Endometrial microvascular endothelial cells (primary cell): ENCODE results near the gene MAP3K10. TPM values are rescaled to one million over a fixed set of nuclear protein-coding genes. Genes with fewer than 3 reads are reported as not detected.

Experiments used
- in situ Hi-C: cut with HindIII; loops from 2 replicates; pipeline ENCODE4 v1.10.0; 2017; ENCODE audit warnings: low sequenced_read_pairs, low pct_unique_long_range_greater_than_20kb; ENCODE audit errors: inconsistent ontology term
- total RNA-seq: library from RNA; depleted of rRNA; stranded (reverse); fragments of >200 nt; gene quantifications from one replicate; pipeline ENCODE4 v1.2.3, GENCODE V29; 2015; ENCODE audit errors: inconsistent ontology term

MAP3K10 gene
- total RNA-seq, 1 donor from 2014 or later: 5.4 TPM

DNA sequence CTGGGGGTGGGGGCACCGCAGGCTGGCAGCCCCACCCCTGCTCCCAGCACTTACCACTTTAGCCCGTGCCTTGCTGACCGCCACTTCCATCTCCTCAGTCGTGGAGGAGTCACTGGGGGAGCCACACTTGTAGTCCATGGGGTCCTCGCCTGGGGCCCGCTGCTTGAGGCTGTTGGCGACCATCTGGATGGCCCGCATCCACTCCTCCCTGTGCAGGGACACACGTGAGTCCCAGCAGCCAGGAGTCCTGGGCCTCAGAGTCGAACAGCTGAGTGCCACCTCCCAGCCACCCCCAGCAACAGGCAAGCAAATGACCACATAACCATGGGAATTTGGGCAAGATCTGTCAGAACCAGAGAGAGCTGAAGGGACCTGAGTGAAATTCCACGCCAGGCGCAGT is 51.3 kb downstream of the MAP3K10 start:
- in situ Hi-C loops: no loop called here

DNA sequence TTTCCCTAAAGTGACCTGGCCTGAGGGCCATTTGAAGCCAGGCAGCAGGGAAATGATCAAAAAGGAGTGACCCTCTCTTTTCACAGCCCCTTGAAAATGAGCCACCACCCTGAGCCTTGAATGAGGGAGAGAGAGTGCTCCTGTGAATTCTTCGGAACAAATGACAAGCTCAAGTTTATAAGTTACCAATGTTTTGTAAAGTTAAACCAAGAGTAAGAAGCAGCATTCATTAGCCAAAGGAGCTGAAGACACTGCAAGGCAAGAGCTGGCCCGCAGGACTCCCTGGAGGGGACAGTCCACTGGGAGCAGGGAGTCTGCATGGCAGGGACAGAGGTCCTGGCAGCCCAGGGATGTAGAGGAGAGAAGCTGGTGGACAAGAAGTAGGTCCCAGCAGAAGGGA is 52.0 kb downstream of the MAP3K10 start:
- in situ Hi-C loops: no loop called here

DNA sequence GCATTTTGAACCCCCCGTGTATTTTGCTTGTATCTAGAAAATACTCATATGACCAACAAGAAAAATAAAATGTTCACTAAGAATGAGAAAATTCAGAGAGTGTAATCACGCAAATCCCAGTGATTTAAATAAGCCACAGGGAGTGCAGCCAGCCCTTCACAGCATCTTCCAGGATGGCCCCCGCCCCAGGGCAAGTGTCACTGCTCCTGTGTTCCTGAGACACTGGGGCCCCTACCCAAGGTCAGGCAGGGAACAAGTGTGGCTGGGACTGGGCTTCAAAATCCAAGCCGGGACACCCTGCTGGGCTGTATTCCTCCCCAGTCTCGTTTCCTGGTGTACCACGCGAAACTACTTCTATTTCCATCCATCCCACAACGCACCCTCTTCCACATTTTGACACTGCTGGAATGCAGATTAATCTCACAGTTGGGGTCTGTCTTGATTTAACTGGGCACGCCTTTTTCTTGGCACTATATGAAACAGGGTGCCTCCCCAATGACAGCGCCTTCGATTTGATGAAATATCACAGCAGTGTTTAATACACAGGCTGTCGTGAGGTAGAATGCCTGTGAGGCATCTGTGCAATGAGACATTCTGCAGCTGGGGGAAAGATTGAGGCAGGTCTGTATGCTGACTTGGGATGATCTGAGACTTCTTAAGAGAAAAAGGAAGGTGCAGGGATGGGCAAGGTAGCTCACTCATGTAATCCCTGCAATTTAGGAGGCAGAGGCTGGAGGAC is 53.5 kb downstream of the MAP3K10 start:
- in situ Hi-C loops: no loop called here

DNA sequence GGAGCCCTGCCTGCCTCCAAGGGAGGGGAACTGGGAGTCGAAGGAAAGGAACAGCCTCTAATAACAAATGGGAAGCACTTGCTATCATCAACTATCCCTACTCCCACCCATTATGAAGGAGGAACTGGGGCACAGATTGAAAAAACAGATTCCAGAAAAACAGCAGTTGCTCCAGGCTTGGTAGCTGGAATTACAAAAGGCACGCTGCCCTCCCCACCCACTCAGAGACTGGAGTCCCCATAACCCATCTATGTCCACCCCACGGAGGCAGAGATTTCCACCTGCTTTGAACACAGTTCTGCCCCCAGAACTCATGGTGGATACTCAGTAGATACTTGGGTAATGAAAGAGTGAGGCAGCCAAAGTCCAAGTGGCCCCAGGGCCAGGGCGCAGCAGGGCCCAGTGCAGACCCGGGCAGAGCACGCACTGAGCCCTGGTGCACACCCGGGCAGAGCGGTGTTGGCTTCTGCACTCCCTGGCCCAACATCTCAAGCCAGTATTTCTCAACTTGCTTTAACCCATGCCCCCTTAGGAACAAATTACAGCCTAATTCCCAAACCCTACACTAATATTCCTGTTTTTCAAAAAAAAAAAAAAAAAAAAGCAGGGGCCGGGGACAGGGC is 54.4 kb downstream of the MAP3K10 start:
- in situ Hi-C loops: no loop called here

DNA sequence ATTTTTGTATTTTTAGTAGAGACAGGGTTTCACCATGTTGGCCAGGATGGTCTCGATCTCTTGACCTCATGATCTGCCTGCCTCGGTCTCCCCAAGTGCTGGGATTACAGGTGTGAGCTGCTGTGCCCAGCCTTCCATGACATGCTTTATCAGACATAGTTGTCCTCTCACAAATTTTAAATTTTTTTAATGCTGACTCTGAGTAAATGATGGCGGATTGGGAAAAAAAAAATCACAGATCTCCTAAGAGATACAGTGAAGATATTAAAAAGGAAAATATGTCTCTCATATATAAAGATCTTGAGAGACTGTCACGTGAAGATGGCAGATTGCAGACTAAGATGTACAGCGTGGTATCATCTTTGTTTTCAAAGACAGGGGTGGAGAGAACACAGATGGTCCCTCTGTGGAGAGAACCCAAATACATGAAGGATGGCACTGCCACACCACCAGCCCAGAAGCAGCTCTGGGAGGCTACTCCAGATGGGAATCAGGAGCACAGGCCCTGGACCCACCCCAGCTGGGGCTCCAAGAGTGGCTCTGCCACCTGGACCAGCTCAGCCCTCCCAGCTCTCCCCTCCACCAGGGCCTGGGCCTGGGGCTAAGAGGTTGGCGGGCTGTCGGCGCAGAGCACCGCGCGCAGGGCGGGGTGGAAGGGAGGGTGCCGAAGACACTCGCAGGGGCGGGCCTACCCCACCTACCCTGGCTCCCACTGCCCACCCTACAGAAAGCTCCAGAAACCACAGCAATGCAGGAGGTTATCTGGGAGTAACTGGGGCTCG is 55.3 kb downstream of the MAP3K10 start:
- in situ Hi-C loops: no loop called here

DNA sequence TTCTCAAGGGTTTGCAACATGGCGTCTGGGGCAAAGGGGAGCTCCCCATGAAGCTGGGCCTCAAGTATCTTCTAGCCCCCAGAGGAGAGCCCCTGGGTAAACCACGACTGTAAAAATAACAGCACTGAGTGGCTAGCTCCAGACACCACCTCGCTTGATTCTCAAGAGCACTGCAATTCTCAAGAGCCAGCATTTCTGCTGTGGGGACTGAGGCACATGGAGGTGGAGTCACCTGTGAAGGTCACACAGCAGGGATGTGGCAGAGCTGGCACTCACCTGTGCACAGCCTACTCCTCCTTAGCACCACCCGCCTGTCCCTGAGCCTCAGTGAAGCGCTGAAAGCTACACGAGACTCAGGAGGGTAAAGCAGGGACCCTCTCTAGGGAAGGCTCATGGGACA is 56.0 kb downstream of the MAP3K10 start:
- in situ Hi-C loops: no loop called here

DNA sequence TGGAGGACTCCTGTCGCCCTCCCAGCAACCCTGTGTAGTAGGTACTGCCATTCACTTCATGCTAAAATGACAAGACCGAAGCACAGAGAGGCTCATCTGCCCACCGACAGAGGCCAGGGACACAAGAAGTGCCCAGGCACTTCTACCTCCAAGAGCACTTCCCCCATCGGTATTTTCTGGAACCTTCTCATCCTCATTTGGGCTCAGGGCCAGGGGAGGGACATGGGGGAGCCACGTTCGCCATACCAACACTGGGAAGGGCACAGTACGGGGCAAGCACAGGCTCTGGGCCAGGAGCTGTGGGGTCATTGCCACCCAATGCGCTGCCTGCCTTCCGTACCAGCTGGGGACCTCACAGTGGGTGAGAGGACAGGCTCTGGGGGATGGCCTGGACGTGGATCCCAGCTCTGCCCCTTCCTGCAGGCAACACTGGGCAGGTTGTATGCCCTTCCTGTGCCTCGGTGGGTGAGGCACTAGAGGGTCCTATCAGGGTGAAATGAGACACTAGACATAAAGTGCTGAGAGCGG is 56.6 kb downstream of the MAP3K10 start:
- in situ Hi-C loops: no loop called here

DNA sequence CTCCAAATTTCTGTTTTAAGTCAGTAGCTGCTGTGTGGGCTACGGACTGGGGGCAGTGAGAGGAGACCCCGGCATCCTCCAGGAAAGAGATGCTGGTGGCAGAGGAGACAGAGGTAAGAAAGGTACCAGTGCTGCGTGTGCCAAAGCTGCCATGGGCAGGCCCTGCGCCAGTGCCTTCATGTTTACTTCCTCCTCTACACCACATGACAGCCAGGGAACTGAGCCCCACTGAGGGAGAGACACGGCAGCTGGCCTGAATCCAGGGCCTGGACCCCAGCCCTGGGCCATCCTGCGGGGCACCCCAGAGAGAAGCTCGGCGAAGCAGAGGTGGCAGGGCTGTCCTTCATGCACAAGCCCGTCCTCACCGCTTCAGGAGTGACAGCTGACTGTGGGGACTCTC is 58.0 kb downstream of the MAP3K10 start:
- in situ Hi-C loops: no loop called here

DNA sequence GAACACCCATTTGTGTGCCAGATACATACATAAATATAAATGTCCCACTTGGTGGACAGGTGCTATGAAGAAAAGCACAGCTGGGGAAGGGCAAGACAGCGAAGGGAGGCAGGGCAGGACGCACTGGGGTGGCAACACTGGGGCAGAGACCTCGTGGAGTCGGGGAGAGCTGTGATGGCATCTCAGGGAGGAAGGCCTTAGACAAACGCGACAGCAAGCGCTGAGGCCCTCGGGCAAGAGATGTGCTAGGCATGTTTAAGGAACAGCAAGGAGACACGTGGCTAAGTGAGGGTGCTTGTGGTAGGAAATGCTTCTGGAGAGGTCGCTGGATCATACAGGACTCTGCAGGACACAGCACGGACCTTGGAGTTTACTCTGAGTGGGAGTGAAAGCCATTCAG is 58.6 kb downstream of the MAP3K10 start:
- in situ Hi-C loops: no loop called here

DNA sequence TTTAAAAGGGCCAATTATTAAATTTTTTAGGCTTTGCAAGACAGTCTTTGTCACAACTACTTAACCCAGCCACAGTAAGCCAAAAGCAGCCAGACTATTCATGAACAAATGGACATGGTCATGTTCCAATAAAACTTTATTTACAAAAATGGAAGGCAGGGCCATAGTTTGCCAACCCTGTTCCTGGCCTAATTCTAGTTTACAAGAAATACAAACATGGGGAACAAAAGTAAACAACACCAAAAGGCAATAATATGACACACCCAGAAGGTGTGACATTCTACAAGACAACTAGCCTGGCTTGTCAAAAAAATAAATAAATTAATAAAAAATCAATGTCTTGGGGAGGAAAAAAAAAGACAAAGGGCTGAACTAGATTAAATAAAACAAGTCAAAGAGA is 60.0 kb downstream of the MAP3K10 start:
- in situ Hi-C loops: no loop called here

DNA sequence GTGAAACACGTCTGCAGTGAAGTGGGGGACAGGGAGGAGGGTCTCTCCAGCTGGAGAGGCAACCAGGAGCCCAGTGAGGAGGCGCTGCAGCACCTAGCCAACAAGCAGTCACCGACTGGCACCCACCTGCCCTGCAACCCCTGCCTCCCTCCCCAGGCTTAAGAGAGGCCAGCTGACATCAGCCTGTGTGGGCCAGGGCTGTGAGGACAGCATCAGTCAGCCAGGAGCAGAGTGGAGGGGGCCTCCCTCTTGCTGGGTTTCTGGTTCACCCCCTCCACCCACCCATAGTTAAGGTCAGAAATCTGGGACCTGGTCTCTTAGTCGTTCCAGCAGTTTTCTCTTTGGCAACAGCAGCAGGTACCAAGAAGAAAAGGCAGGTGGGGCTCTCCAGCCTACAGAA is 60.8 kb downstream of the MAP3K10 start:
- in situ Hi-C loops: no loop called here

DNA sequence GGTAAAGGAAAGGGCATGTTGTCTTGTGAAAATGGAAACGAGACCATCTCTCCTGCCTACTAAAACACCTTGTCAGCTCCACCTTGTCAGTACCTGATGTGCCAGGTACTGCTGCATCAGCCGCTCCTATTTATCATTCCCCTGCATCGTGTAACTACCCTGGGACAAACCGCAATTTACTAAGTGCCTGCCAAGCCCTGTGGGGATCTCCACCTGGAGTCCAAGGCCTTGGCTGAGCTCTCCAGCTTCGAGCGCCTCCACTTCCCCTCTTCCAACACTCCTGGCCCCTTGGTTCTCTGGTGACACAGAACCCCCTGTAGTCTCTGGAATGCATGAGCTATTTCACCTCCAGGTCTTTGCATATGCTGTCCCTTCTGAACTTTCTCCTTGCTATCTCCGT is 61.2 kb downstream of the MAP3K10 start:
- in situ Hi-C loops: no loop called here

DNA sequence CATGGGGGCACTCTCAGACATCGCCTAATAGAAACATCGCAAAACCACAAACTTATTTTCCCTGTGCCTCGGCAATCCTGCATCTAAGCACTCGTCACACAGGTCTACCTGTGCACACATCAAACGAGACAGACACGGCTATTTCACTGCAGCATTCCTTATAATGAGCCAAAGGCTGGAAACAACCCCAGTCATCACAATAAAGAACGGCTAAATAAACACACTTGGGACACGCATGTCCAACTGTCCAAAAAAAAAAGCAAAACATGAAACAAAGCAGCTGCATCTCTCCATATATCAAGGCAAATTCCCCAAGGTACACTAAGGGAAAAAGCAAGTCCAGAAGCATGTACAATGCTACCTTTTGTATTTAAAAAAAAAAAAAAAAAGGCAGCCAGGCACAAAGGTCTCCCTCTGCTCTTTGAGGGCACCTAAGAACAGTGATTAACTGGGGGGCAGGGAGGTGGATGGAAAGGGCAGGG is 62.4 kb downstream of the MAP3K10 start:
- in situ Hi-C loops: no loop called here

DNA sequence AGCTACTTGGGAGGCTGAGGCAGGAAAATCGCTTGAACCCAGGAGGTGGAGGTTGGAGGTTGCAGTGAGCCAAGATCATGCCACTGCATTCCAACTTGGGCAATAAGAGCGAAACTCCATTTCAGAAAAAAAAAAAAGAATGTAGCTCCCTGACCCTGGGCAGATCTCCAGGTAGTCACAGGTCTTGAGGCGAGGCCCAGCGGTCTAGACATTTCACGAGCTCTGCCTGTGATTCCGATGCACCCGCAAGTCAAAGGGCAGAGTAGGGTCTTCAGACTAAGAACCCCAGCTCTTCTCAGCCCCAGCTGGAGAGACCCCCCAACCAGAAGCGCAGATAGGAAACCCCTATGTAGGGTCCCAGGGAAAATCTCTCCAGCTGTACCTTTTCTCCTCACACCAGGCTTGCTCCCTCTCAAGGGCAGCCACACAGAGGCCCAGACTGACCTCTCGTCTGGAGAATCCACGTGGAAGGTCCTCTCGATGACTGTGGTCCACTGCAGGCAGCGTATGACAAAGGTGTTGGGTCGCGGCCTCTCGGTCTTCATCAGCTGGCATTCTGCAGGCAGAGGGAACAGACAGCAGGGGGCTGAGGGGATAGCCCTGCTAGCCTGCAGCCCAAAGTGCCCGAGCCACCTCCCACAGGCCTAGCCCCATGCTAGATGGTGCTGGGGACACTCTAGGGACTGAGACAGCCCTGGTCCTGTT is 63.6 kb downstream of the MAP3K10 start:
- in situ Hi-C loops: no loop called here

DNA sequence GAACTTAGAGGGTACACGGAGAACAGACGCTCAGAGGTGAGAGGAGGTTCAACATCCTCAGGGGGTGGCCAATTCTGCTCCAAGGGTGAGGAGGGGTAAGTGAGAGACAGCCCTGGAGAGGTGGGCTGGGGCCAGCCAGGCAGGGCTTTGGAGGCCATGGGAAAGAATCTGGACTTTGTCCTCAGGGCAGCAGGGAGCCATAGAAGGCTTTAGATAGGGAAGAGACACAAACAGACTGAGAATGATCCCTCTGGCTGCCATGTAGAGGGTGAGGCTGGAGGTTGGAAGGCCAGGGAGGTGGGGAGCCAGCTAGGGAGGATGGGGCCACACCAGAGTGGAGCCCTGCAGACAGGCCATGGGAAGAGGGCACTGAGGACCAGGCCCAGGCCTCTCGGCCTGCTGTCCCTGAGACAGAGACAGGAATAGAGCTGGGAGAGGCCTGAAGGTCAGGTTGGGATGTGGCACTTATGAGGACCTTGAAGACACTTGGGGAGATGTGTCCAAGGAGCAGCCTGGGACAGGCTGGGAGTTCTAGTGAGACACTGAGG is 64.5 kb downstream of the MAP3K10 start:
- in situ Hi-C loops: no loop called here

DNA sequence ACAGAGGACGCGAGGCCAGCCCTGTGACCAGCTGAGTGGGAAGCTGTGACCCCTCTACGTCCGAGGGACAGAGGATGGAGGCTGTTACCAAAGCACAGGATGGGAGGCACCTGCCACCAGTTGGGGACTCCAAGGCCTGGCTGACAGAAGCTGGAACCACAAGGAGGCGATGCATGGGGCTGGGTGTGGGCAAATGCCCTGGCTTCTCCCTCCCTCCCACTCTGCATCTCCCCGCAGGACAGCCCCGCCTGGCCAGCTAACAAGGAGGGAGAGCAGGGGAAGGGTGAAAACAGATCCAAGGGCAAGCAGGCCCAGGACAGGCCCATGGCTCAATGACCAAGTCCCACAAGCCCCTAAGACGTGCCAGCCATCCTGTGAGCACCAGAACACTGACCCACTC is 65.3 kb downstream of the MAP3K10 start:
- in situ Hi-C loops: no loop called here

DNA sequence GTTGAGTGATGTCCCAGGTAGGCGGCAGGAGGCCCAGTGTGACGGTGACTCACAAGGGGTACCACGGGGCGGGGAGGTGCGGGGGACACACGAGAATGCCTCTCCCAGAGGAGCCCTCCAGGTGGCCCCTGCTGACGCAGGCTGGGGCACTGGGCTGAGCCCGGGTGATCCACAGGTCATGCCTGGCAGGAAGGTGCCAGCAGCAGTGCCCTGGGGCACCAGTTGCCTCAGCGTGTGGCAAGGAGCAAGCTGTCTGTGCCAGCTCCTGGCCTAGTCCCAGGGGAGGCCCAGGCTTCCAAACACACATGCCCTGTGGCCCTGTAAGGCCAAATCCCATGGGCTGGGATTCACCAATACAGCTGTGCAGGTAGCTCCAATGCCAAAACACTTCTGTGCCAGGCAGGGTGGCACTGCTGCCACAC is 65.9 kb downstream of the MAP3K10 start:
- in situ Hi-C loops: no loop called here

DNA sequence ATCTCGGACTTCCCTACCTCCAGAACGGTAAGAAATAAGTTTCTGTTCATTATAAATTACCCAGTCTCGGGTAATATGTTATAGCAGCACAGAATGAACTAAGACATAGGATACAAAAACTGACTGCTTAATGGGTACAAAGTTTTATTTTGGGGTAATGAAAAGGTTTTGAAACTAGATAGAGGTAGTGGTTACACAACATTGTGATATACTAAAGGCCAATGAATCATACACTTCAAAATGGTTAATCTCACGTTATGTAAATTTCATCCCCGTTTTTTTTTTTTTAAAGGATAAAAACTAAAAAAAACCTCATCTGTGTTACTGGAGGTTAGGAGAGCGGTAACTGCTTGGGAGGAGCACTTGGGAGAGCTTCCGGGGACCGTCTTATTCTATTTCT is 70.4 kb downstream of the MAP3K10 start:
- in situ Hi-C loops: no loop called here

DNA sequence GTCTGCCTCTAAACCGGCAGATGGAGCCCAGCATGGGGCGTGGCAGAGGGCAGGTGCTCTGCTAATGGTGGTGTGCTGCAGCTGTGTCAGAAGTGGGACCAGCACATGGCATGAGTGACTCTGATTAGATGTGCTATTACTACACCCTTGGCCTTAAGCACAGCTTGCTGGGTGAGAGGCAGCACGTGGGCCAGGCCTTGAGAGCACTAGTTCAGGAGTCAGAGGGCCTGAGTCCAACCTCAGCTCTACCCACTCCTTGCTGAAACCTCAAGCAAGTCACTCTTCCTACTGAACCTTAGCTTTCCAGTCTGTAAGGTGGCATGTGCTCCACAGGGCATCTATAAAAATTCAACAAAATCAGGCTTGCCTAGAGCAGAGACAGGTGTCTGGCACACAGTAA is 71.2 kb downstream of the MAP3K10 start:
- in situ Hi-C loops: no loop called here
